HCT116 (cell line): ENCODE results near the gene PERCC1. TPM values are rescaled to one million over a fixed set of nuclear protein-coding genes. Genes with fewer than 3 reads are reported as not detected.

Experiments used
- ATAC-seq: fragments of 200-7000 bp; cut with Tn5 transposase; 2 replicates; pipeline ENCODE4 v1.9.1; 2020; ENCODE audit warnings: mild to moderate bottlenecking, moderate library complexity
- BruUV-seq: library from RNA; stranded (reverse); fragments of 400-500 nt; replicated peaks from 2 replicates; lab custom pipeline; 2021; lab: Mats Ljungman, UMichigan
- CTCF ChIA-PET: fragments of 300-600 bp; sonication (Branson Sonifier 250); formaldehyde crosslinking; loops from one replicate; lab custom pipeline; 2021; ENCODE audit warnings: antibody characterized with exemption; lab: Charles Lee
- POLR2A ChIA-PET: fragments of 300-600, 350-600 bp; sonication (Branson Sonifier 250); formaldehyde crosslinking; loops from one replicate; lab custom pipeline; 2021; ENCODE audit warnings: antibody characterized with exemption; lab: Charles Lee
- RAD21 ChIA-PET, 2 experiments: fragments of 300-600 bp; sonication (Branson Sonifier 250); formaldehyde crosslinking; loops; one replicate each; lab custom pipeline; 2023; ENCODE audit warnings: low total read pairs in 2 of 2; ENCODE audit not compliant: uncharacterized antibody in 2 of 2, unreplicated experiment in 2 of 2, low non-redundant PET in 1 of 2; lab: Charles Lee
- DNase-seq: peaks from one replicate; pipeline ENCODE4 v3.0.0-alpha.2; 2010; ENCODE audit warnings: low read depth, low spot score
- H2AFZ ChIP-seq: fragments of 200-600 bp; shearing (Covaris generic), sonication (generic); 2 replicates; pipeline ENCODE4 v1.6.1; 2017; ENCODE audit warnings: low read depth, mixed run types, mixed read lengths, antibody characterized with exemption, low read length; ENCODE audit not compliant: poor library complexity, severe bottlenecking
- H3K27ac ChIP-seq: 2 replicates; pipeline ENCODE4 v1.5.1; 2012; ENCODE audit warnings: low read depth, low read length
- H3K27me3 ChIP-seq: fragments of 200-600 bp; sonication (generic); 2 replicates; pipeline ENCODE4 v1.6.1; 2016; ENCODE audit warnings: mixed run types, low read length, mixed read lengths; ENCODE audit not compliant: insufficient read depth
- H3K36me3 ChIP-seq, 2 experiments: fragments of 200-500 bp in 1 of 2; fragments of 200-600 bp in 1 of 2; sonication (Bioruptor generic) in 1 of 2; sonication (generic) in 1 of 2; 2 replicates each; pipeline versions ENCODE4 v1.5.1 to v1.6.1; 2014 to 2016; ENCODE audit warnings: low read length in 2 of 2, inconsistent platforms in 1 of 2, mixed read lengths in 1 of 2, mixed run types in 1 of 2; ENCODE audit not compliant: insufficient read depth in 2 of 2, control insufficient read depth in 1 of 2
- H3K4me1 ChIP-seq, 2 experiments: fragments of 200-600 bp in 1 of 2; sonication (generic) in 1 of 2; 2 replicates each; pipeline versions ENCODE4 v1.5.1 to v1.6.1; 2012 to 2017; ENCODE audit warnings: low read length in 2 of 2, inconsistent platforms in 1 of 2, mild to moderate bottlenecking in 1 of 2, mixed read lengths in 1 of 2, mixed run types in 1 of 2, moderate library complexity in 1 of 2; ENCODE audit not compliant: insufficient read depth in 2 of 2, control insufficient read depth in 1 of 2
- H3K4me2 ChIP-seq: fragments of 200-600 bp; sonication (generic); 2 replicates; pipeline ENCODE4 v1.6.1; 2017; ENCODE audit warnings: mixed run types, low read length, mixed read lengths
- H3K4me3 ChIP-seq, 2 experiments: fragments of 200-600 bp in 1 of 2; sonication (generic) in 1 of 2; replicated peaks in 1 of 2; 2 replicates each; pipeline ENCODE4 v1.5.1; 2011 to 2016; ENCODE audit warnings: low read length in 2 of 2, control low read depth in 1 of 2, low read depth in 1 of 2, mild to moderate bottlenecking in 1 of 2, mixed read lengths in 1 of 2, mixed run types in 1 of 2
- H3K79me2 ChIP-seq: fragments of 200-600 bp; sonication (generic); 2 replicates; pipeline ENCODE4 v1.6.1; 2017; ENCODE audit warnings: mild to moderate bottlenecking, mixed run types, low read length, moderate library complexity, mixed read lengths; ENCODE audit not compliant: insufficient read depth
- H3K9ac ChIP-seq: fragments of 200-600 bp; sonication (generic); 2 replicates; pipeline ENCODE4 v1.6.1; 2016; ENCODE audit warnings: low read length, mixed read lengths
- H3K9me2 ChIP-seq: fragments of 200-600 bp; sonication (generic), shearing (Covaris generic); 2 replicates; pipeline ENCODE4 v1.6.1; 2017; ENCODE audit warnings: mixed run types, mild to moderate bottlenecking, moderate library complexity; ENCODE audit not compliant: insufficient read depth
- H3K9me3 ChIP-seq, 2 experiments: fragments of 200-500 bp in 1 of 2; fragments of 200-600 bp in 1 of 2; sonication (Bioruptor generic) in 1 of 2; sonication (generic) in 1 of 2; 2 replicates each; pipeline ENCODE4 v1.6.1; 2014 to 2017; ENCODE audit warnings: low read length in 2 of 2, mixed read lengths in 2 of 2, inconsistent platforms in 1 of 2, low read depth in 1 of 2, mild to moderate bottlenecking in 1 of 2, mixed run types in 1 of 2, moderate library complexity in 1 of 2; ENCODE audit not compliant: control insufficient read depth in 1 of 2, insufficient read depth in 1 of 2
- H4K20me1 ChIP-seq: fragments of 200-600 bp; sonication (generic), shearing (Covaris generic); 2 replicates; pipeline ENCODE4 v1.6.1; 2017; ENCODE audit warnings: mixed run types, mild to moderate bottlenecking, moderate library complexity; ENCODE audit not compliant: insufficient read depth
- YY1 ChIP-seq: IDR thresholded peaks from 2 replicates; pipeline ENCODE4 v1.6.1; 2011; ENCODE audit warnings: low read length, low read depth, moderate library complexity, mild to moderate bottlenecking; ENCODE audit not compliant: insufficient replicate concordance; ENCODE audit errors: extremely low read depth
- intact Hi-C: fragments of 100-400 bp; cut with micrococcal nuclease; formaldehyde crosslinking; loops from 2 replicates; pipeline ENCODE4 v1.10.0; 2022
- total RNA-seq: library from RNA; stranded (reverse); gene quantifications from one replicate; pipeline ENCODE4 v1.2.1, GENCODE V29; 2021; ENCODE audit not compliant: unreplicated experiment
- TF ChIP-seq, protein P1 (sequence below), 3 experiments: fragments of 200-600 bp in 1 of 3; sonication (generic) in 1 of 3; IDR thresholded peaks in 2 of 3; conservative IDR thresholded peaks in 1 of 3; 2 replicates each; pipeline ENCODE4 v1.5.1; 2012 to 2017; ENCODE audit warnings: low read depth in 2 of 3, low read length in 2 of 3, antibody characterized with exemption in 1 of 3, borderline replicate concordance in 1 of 3, control low read depth in 1 of 3, mild to moderate bottlenecking in 1 of 3, mixed read lengths in 1 of 3, mixed run types in 1 of 3, moderate library complexity in 1 of 3; ENCODE audit not compliant: insufficient read depth in 1 of 3
- TF ChIP-seq, protein P2 (sequence below): IDR thresholded peaks from 2 replicates; pipeline ENCODE4 v1.6.1; 2012
- TF ChIP-seq, protein P3 (sequence below): IDR thresholded peaks from 2 replicates; pipeline ENCODE4 v1.6.1; 2012

Gene PERCC1
- total RNA-seq, 1 experiment from 2014 or later: not detected

DNA sequence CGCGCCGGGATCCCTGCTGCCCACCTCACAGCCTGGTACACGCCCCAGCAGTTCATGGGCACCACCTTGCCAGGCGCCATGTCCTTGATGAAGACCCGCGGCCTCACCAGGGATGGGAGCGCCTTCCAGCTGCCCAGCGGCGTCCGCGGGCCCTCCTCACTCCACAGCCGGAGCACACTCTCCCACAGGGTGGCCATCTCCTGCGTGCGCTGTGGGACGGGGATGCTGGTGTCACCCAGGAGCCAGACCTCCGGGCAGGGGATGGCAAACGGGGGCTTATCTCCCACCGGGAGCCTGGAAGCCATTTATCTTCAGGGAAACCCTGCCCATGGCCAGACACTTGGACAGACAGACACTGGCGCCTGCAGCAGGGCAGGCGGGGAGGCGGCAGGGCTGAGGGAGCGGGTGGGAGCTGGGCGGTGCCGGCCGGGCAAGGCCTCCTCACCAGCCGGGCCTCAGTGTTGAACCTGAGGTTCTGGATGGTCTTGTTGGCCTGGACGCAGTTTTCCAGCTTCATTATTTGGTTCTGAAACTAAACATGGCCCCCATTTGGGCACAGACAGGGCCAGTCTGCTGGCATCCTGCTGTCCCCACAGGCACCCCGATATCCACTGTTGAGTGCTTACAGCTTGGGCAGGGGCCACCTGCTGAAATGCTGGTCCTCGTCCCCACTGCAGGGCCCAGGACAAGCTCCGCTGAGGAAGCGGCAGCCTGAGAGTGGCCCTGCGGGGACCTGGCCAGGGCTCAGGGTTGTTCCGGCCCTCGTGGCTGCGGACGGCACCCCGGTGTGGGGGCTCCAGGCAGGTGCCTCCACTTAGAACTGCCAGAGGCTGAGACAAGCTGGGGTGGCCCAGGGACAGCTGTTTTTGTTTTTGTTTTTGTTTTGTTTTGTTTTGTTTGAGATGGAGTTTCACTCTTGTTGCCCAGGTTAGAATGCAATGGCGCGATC lies 4.0 kb downstream of the PERCC1 start:
- no peak overlapping the region for H3K4me3 ChIP-seq
- DNase-seq (no peak), ATAC-seq (no peak)
- ChIA-PET RAD21 (no interaction called here), POLR2A (no interaction called here), CTCF (no interaction called here)
- no peaks in the 10 kb centered on the region for H3K36me3 ChIP-seq
- no peaks in the 10 kb centered on the region for H4K20me1 ChIP-seq
- no peaks in the 10 kb centered on the region for H3K79me2 ChIP-seq
- H3K4me2 ChIP-seq: no peak overlapping the region
- H3K4me1 ChIP-seq: no peaks in the 10 kb centered on the region
- H3K27ac ChIP-seq: no peak overlapping the region
- no peak overlapping the region for H2AFZ ChIP-seq
- no peak overlapping the region for H3K9ac ChIP-seq
- no TSS peak for BruUV-seq
- TF ChIP-seq YY1: no peak
- TF ChIP-seq, protein P1, sequence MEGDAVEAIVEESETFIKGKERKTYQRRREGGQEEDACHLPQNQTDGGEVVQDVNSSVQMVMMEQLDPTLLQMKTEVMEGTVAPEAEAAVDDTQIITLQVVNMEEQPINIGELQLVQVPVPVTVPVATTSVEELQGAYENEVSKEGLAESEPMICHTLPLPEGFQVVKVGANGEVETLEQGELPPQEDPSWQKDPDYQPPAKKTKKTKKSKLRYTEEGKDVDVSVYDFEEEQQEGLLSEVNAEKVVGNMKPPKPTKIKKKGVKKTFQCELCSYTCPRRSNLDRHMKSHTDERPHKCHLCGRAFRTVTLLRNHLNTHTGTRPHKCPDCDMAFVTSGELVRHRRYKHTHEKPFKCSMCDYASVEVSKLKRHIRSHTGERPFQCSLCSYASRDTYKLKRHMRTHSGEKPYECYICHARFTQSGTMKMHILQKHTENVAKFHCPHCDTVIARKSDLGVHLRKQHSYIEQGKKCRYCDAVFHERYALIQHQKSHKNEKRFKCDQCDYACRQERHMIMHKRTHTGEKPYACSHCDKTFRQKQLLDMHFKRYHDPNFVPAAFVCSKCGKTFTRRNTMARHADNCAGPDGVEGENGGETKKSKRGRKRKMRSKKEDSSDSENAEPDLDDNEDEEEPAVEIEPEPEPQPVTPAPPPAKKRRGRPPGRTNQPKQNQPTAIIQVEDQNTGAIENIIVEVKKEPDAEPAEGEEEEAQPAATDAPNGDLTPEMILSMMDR (IDR thresholded peaks at IDR 0.05 in 2 of 3, conservative IDR thresholded peaks at IDR 0.05 in 1 of 3; ENCODE audit: borderline replicate concordance in 1 of 3, insufficient read depth in 1 of 3, low read depth in 2 of 3, low read length in 2 of 3): no peak
- TF ChIP-seq, protein P2, sequence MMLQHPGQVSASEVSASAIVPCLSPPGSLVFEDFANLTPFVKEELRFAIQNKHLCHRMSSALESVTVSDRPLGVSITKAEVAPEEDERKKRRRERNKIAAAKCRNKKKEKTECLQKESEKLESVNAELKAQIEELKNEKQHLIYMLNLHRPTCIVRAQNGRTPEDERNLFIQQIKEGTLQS: no peak
- TF ChIP-seq, protein P3, sequence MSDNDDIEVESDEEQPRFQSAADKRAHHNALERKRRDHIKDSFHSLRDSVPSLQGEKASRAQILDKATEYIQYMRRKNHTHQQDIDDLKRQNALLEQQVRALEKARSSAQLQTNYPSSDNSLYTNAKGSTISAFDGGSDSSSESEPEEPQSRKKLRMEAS: no peak
- intact Hi-C loops: no loop called here
- H3K9me2 ChIP-seq: no peaks in the 10 kb centered on the region
- H3K9me3 ChIP-seq: no peaks in the 10 kb centered on the region
- H3K27me3 ChIP-seq: no peaks in the 10 kb centered on the region
